RWPE1 (cell line): ENCODE data around the gene POR.
"Not testable (repeated sequence)": the region's sequence is repeated elsewhere in the genome, so short reads cannot be mapped to it uniquely, and the experiment has no call there.

Experiments used
- CTCF ChIA-PET: fragments of 350-600 bp; sonication (Branson Sonifier 250); formaldehyde crosslinking; extraction: SDS; loops from one replicate; lab custom pipeline; 2021; lab: Yijun Ruan, JAX
- POLR2A ChIA-PET: fragments of 400-600 bp; formaldehyde crosslinking; extraction: SDS; loops from one replicate; lab custom pipeline; 2020; ENCODE audit warnings: antibody characterized with exemption; ENCODE audit not compliant: low non-redundant PET; lab: Yijun Ruan, JAX
- DNase-seq: peaks from one replicate; pipeline ENCODE4 v3.0.0; 2012; ENCODE audit warnings: low spot score
- H3K27ac ChIP-seq: fragments of 450-650 bp; 2 replicates; pipeline ENCODE4 v1.5.1; 2017
- TF ChIP-seq, protein P1 (sequence below): fragments of 450-650 bp; conservative IDR thresholded peaks from 2 replicates; pipeline ENCODE4 v1.5.1; 2017; ENCODE audit warnings: low read depth, mild to moderate bottlenecking

The POR gene

DNA sequence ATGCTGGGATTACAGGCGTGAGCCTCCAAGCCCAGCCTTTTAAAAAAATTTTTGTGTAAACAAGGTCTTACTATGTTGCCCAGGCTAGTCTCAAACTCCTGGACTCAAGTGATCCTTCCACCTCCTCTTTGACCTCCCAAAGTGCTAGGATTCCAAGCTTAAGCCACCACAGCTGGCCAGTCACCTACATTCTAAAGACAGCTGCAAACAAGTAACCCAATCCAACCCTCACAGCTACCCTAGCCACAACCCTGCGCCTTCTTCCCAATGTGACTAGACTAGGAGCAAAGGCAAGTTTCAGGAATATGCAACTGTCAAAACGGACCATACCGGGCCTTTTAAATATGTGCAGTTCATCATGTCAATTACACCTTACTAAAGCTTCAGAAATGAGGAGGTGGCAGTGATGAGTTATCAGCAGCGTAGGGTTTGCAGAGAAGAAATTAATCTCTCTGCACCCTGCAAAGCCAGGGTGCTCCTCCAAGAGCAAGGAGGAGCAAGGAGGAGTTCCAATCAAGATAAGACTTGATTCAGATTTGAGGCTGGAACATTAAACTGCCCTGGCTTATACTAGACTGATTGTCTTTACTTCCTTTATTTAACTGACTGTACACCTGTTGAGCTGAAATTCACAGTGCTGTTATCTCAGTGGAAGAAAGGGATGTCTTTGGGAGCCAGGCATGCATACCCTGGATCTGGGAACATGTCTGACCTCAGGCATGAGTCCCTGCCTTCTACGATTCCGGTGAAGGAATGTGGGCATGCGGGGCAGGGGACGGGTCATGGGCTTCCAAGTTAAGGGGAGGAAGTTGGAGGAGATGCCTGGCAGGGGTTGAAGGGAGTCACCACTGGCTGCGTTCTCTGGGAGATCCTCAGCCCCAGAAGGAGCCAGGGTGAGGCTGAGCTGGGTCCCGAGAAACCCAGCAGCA is 95.0 kb downstream of the POR start:
- ChIA-PET CTCF (interaction anchor here (0.9 kb wide), 1 partner anchor 10 kb away, joined by 4 read pairs; no protein-coding TSS in a partner anchor), POLR2A (no interaction called here)
- TF ChIP-seq, protein P1, sequence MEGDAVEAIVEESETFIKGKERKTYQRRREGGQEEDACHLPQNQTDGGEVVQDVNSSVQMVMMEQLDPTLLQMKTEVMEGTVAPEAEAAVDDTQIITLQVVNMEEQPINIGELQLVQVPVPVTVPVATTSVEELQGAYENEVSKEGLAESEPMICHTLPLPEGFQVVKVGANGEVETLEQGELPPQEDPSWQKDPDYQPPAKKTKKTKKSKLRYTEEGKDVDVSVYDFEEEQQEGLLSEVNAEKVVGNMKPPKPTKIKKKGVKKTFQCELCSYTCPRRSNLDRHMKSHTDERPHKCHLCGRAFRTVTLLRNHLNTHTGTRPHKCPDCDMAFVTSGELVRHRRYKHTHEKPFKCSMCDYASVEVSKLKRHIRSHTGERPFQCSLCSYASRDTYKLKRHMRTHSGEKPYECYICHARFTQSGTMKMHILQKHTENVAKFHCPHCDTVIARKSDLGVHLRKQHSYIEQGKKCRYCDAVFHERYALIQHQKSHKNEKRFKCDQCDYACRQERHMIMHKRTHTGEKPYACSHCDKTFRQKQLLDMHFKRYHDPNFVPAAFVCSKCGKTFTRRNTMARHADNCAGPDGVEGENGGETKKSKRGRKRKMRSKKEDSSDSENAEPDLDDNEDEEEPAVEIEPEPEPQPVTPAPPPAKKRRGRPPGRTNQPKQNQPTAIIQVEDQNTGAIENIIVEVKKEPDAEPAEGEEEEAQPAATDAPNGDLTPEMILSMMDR = no peak
- DNase-seq = no peak
- H3K27ac ChIP-seq = peak overlapping the region; percentile 27

- no peak for DNase-seq
- CTCF ChIA-PET = no interaction called here
- no peak overlapping the region for H3K27ac ChIP-seq
- TF ChIP-seq, protein P1 = no peak
- POLR2A ChIA-PET = no interaction called here
Measured at GRCh38 chr7:76011442-76011861, 96.5 kb downstream of the POR start.

GRCh38 chr7:76016191-76016947 is 101.4 kb downstream of the POR start:
- TF ChIP-seq, protein P1 = no peak
- DNase-seq = no peak
- CTCF ChIA-PET = no interaction called here
- POLR2A ChIA-PET = no interaction called here
- no peak overlapping the region for H3K27ac ChIP-seq

DNA sequence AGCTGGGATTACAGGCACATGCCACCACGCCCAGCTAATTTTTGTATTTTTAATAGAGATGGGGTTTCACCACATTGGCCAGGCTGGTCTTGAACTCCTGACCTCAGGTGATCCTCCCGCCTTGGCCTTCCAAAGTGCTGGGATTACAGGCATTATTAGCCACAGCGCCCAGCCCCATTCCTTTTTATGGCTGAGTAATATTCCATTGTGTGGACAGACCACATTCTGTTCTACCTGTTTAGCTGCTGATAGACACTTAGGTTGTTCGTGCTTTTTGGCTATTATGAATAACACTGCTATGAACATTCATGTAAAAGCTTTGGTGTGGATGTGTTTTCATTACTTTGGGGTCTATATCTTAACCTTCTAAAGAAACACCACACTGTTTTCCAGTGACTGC is 103.6 kb downstream of the POR start:
- CTCF ChIA-PET, H3K27ac ChIP-seq, DNase-seq, POLR2A ChIA-PET: not testable (repeated sequence)

- POLR2A ChIA-PET = no interaction called here
- CTCF ChIA-PET = interaction anchor here (0.6 to 1.7 kb wide), 7 partner anchors 11 to 231 kb away, joined by 3 to 15 read pairs (median 3); no protein-coding TSS in a partner anchor
- TF ChIP-seq, protein P1 = peak; percentile 89
- H3K27ac ChIP-seq = no peak overlapping the region
- DNase-seq = peak; percentile 63
Measured at GRCh38 chr7:76020031-76020714, 105.2 kb downstream of the POR start.

GRCh38 chr7:76022026-76022780 is 107.2 kb downstream of the POR start:
- ChIA-PET CTCF (interaction anchor here (0.6 kb wide), 1 partner anchor 31 kb away, joined by 3 read pairs; no protein-coding TSS in a partner anchor), POLR2A (no interaction called here)
- TF ChIP-seq, protein P1 = no peak
- no peak overlapping the region for H3K27ac ChIP-seq
- no peak for DNase-seq
